Measurements from ENCODE around the gene SH3RF1.
A peak's percentile ranks its signal among the peaks of the same experiment; 100 is the strongest.

- TF ChIP-seq POLR2AphosphoS5 (IDR thresholded peaks at IDR 0.05; ENCODE audit: low read depth) (no peak), EZH2 (IDR thresholded peaks at IDR 0.05; ENCODE audit: low read depth, unreplicated experiment) (no peak), EZH2phosphoT487 (IDR thresholded peaks at IDR 0.05; ENCODE audit: unreplicated experiment) (no peak), JUNB (IDR thresholded peaks at IDR 0.05; ENCODE audit: unreplicated experiment) (no peak), CTCF (conservative IDR thresholded peaks at IDR 0.05; ENCODE audit: low read depth in 2 of 2) (peak; percentile 54 to 70), REST (IDR thresholded peaks at IDR 0.05; ENCODE audit: unreplicated experiment) (no peak), ETS1 (IDR thresholded peaks at IDR 0.05) (no peak), STAT1 (IDR thresholded peaks at IDR 0.05; ENCODE audit: unreplicated experiment) (no peak), CREB1 (CRISPR knock-in tag; IDR thresholded peaks at IDR 0.05; ENCODE audit: low read depth) (no peak), ZNF331 (CRISPR knock-in tag; IDR thresholded peaks at IDR 0.05; ENCODE audit: low read depth) (no peak), ZNF114 (CRISPR knock-in tag; IDR thresholded peaks at IDR 0.05) (no peak)
Measured at GRCh38 chr4:169045862-169046584, 224.7 kb downstream of the SH3RF1 start.

All from GM23338 (cell line).